ENCODE results near the gene U2AF2. TPM values are rescaled to one million over a fixed set of nuclear protein-coding genes. Genes with fewer than 3 reads are reported as not detected.

U2AF2 gene
- polyA plus RNA-seq, 1 of the 3 experiments (the other 2 are of a cell fraction): 321 TPM

GRCh38 chr19:55642153-55643002, 12.5 kb upstream of the U2AF2 start:
- Histone ChIP-seq H3F3A (replicated peaks; ENCODE audit: insufficient read depth) (peaks cover 41% of the 10 kb centered on the region), H3K4me1 (ENCODE audit: control insufficient read depth in 1 of 2, insufficient read depth in 2 of 2, low read depth in 1 of 2, low read length in 1 of 2) (peaks cover 18 to 42% of the 10 kb centered on the region in 2 experiments; a peak in 2 of 4 replicates), H3K4me3 (ENCODE audit: low read depth in 2 of 2, low read length in 1 of 2) (peak overlapping the region; percentile 53 to 81), H2AFZ (ENCODE audit: low read depth) (no peak overlapping the region), H3K9ac (peak overlapping the region; percentile 86; the same call in 1 of the 2 replicates), H4K20me1 (ENCODE audit: insufficient read depth) (no peaks in the 10 kb centered on the region), H3K9me3 (no peaks in the 10 kb centered on the region), H3K79me2 (ENCODE audit: insufficient read depth) (peaks cover 91% of the 10 kb centered on the region), H3K36me3 (replicated peaks in 1 of 2; ENCODE audit: control insufficient read depth in 1 of 2, insufficient read depth in 2 of 2, low read length in 1 of 2) (peaks cover 10 to 13% of the 10 kb centered on the region in 2 experiments), H3K9me2 (no peaks in the 10 kb centered on the region), H3K4me2 (peak overlapping the region; percentile 95), H3K27ac (ENCODE audit: low read depth in 2 of 2, low read length in 1 of 2) (peak overlapping the region; percentile 85 to 88), H3K27me3 (ENCODE audit: insufficient read depth) (no peaks in the 10 kb centered on the region)
- ChIA-PET POLR2A (interaction anchor here (0.6 to 1.2 kb wide), 2 partner anchors 12 to 61 kb away, joined by 3 to 4 read pairs; partner anchors contain the start of gene U2AF2), CTCF (interaction anchor here (1.9 to 3.9 kb wide), 3 partner anchors 10 to 29 kb away, joined by 7 to 22 read pairs (median 7); partner anchors contain the start of gene U2AF2)
- 19% methylated on average over 42 of the region's 65 CpGs for WGBS (ENCODE audit: low lambda C conversion rate)
- peak; percentile 47 for DNase-seq
- TF ChIP-seq CHD2 (IDR thresholded peaks at IDR 0.05; ENCODE audit: low read length, partially characterized antibody) (no peak), SMC3 (IDR thresholded peaks at IDR 0.05; ENCODE audit: low read depth, low read length) (no peak), GABPA (IDR thresholded peaks at IDR 0.05; ENCODE audit: low read depth) (no peak), EP300 (IDR thresholded peaks at IDR 0.05; ENCODE audit: borderline replicate concordance in 1 of 2, low read depth in 1 of 2, low read length in 1 of 2) (no peak), MAX (IDR thresholded peaks at IDR 0.05; ENCODE audit: low read depth) (no peak; the same call in 1 of the 2 replicates), SIN3A (IDR thresholded peaks at IDR 0.05; ENCODE audit: borderline replicate concordance, low read depth, low read length) (no peak), TCF12 (IDR thresholded peaks at IDR 0.05) (no peak), PBX3 (IDR thresholded peaks at IDR 0.05) (peak; percentile 25), IRF3 (IDR thresholded peaks at IDR 0.05; ENCODE audit: low read depth, low read length) (no peak), FOXJ3 (CRISPR knock-in tag; IDR thresholded peaks at IDR 0.05) (no peak), ELF1 (IDR thresholded peaks at IDR 0.05) (no peak), USF2 (IDR thresholded peaks at IDR 0.05; ENCODE audit: borderline replicate concordance, low read depth, low read length) (no peak), POLR2AphosphoS5 (IDR thresholded peaks at IDR 0.05; ENCODE audit: low read depth, low read length) (peak; percentile 18; the same call in 1 of the 2 replicates), RXRA (IDR thresholded peaks at IDR 0.05; ENCODE audit: borderline replicate concordance, low read depth) (no peak), ZBTB33 (IDR thresholded peaks at IDR 0.05; ENCODE audit: borderline replicate concordance, low read depth) (no peak)
